ENCODE results near the gene CLSTN2.

CLSTN2 gene

DNA sequence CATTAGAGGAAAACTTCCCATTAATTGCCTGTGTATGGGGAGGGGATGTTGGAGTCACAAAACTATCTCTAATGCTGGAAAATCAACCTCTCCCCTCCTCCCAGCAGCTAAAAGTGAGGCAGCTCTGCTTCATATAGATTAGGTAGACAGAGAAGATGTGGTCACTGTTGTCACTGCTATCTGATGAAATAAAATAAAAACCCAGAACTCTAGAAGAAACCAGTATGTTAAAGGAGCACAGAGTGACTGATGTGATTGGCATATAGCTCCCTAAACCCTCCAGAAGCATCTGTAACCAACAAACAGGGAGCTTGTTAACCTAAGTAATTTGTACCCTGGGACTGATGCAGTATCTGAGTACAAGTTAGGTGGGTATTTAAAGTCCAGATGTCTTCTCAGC lies 531.0 kb downstream of the CLSTN2 start:
- H3K27me3 Mint-ChIP-seq (ENCODE audit: low read depth), result peaks cover 12% of the 10 kb centered on the region
- no peak overlapping the region for H3K27ac Mint-ChIP-seq

DNA sequence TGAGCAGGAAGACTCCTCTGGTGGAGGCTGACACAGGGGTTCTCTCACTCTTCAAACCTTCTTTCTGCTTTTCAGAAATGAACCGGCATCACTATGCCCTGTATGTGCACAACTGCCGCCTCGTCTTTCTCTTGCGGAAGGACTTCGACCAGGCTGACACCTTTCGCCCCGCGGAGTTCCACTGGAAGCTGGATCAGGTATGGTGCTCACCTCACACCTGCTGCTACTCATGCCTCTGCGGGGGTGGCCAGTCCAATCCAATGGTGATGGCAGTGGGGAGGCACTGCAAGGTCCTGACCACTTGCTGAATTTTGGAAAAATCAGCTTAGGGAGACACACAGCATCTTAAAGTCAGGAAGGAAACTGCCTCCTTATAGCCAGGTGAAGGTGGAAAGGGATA lies 531.5 kb downstream of the CLSTN2 start:
- Mint-ChIP-seq H3K27ac (no peak overlapping the region), H3K36me3 (ENCODE audit: low read depth) (no peaks in the 10 kb centered on the region), H3K27me3 (ENCODE audit: low read depth) (peaks cover 12% of the 10 kb centered on the region), H3K4me3 (no peak overlapping the region), H3K9me3 (no peaks in the 10 kb centered on the region), H3K4me1 (peaks cover 5% of the 10 kb centered on the region)
- TF ChIP-seq, protein P1, sequence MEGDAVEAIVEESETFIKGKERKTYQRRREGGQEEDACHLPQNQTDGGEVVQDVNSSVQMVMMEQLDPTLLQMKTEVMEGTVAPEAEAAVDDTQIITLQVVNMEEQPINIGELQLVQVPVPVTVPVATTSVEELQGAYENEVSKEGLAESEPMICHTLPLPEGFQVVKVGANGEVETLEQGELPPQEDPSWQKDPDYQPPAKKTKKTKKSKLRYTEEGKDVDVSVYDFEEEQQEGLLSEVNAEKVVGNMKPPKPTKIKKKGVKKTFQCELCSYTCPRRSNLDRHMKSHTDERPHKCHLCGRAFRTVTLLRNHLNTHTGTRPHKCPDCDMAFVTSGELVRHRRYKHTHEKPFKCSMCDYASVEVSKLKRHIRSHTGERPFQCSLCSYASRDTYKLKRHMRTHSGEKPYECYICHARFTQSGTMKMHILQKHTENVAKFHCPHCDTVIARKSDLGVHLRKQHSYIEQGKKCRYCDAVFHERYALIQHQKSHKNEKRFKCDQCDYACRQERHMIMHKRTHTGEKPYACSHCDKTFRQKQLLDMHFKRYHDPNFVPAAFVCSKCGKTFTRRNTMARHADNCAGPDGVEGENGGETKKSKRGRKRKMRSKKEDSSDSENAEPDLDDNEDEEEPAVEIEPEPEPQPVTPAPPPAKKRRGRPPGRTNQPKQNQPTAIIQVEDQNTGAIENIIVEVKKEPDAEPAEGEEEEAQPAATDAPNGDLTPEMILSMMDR (IDR thresholded peaks at IDR 0.05; ENCODE audit: unreplicated experiment in 3 of 3), result no peak

More for the DNA sequence above, 531.0 kb downstream of the CLSTN2 start:
- no peak overlapping the region for H3K4me3 Mint-ChIP-seq
- H3K9me3 Mint-ChIP-seq, result no peaks in the 10 kb centered on the region
- H3K36me3 Mint-ChIP-seq (ENCODE audit: low read depth), result no peaks in the 10 kb centered on the region
- peaks cover 5% of the 10 kb centered on the region for H3K4me1 Mint-ChIP-seq
- TF ChIP-seq, protein P1 (IDR thresholded peaks at IDR 0.05; ENCODE audit: unreplicated experiment in 3 of 3), result no peak

DNA sequence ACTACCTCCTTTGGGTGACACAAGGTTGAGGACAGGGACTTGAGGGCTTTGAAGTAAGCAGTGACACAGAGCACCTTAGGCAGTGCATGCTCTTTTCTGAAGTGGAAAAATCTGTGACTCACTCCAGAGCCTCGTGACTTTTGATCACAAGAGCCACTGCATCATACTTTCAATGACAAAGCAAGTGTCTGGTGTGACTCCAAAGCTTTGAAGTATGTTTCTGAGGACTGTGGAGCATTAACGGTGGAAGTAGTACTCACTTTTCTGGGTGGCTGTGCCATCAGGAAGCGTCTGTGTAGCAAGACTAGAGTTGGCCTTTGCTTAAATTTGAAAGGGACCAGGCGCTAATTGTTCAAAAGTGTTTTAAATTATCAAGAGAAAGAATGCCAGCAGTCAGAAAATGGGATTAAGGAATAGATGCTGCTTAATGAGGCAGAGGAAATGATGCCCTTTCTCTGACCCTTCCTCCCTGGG lies 532.2 kb downstream of the CLSTN2 start:
- H3K4me3 Mint-ChIP-seq, result no peak overlapping the region
- H3K27ac Mint-ChIP-seq, result no peak overlapping the region

GRCh38 chr3:140467796-140468315 lies 532.9 kb downstream of the CLSTN2 start:
- Mint-ChIP-seq H3K4me3 (no peak overlapping the region), H3K27ac (no peak overlapping the region), H3K36me3 (ENCODE audit: low read depth) (no peaks in the 10 kb centered on the region), H3K27me3 (ENCODE audit: low read depth) (peaks cover 12% of the 10 kb centered on the region), H3K4me1 (peaks cover 5% of the 10 kb centered on the region), H3K9me3 (no peaks in the 10 kb centered on the region)
- TF ChIP-seq, protein P1 (IDR thresholded peaks at IDR 0.05; ENCODE audit: unreplicated experiment in 3 of 3), result no peak

More for the DNA sequence above, 532.2 kb downstream of the CLSTN2 start:
- peaks cover 12% of the 10 kb centered on the region for H3K27me3 Mint-ChIP-seq (ENCODE audit: low read depth)
- H3K4me1 Mint-ChIP-seq, result peaks cover 5% of the 10 kb centered on the region
- H3K36me3 Mint-ChIP-seq (ENCODE audit: low read depth), result no peaks in the 10 kb centered on the region
- TF ChIP-seq, protein P1 (IDR thresholded peaks at IDR 0.05; ENCODE audit: unreplicated experiment in 3 of 3), result no peak
- no peaks in the 10 kb centered on the region for H3K9me3 Mint-ChIP-seq

DNA sequence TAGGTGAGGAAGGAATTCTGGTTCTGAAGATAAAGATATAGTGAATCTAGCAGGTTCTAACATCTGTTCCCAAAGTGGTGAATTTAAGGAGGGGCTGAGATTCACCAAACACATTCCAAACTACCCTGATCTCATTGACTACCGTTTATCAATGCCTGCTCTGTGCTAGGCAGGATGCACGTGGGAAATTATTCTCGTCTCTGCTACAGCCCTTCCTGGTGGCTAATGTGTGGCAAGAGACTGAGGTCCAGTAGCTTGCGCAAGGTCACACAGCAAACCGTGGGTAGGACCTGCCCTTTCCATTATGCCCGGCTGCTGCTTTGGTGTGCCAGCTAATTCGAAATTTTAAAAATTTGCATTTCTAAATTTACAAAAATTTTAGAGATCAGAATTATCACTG lies 533.4 kb downstream of the CLSTN2 start:
- TF ChIP-seq, protein P1 (IDR thresholded peaks at IDR 0.05; ENCODE audit: unreplicated experiment in 3 of 3), result no peak
- no peaks in the 10 kb centered on the region for H3K36me3 Mint-ChIP-seq (ENCODE audit: low read depth)
- H3K4me3 Mint-ChIP-seq, result no peak overlapping the region
- H3K27me3 Mint-ChIP-seq (ENCODE audit: low read depth), result peaks cover 12% of the 10 kb centered on the region
- peaks cover 5% of the 10 kb centered on the region for H3K4me1 Mint-ChIP-seq
- no peak overlapping the region for H3K27ac Mint-ChIP-seq
- no peaks in the 10 kb centered on the region for H3K9me3 Mint-ChIP-seq

DNA sequence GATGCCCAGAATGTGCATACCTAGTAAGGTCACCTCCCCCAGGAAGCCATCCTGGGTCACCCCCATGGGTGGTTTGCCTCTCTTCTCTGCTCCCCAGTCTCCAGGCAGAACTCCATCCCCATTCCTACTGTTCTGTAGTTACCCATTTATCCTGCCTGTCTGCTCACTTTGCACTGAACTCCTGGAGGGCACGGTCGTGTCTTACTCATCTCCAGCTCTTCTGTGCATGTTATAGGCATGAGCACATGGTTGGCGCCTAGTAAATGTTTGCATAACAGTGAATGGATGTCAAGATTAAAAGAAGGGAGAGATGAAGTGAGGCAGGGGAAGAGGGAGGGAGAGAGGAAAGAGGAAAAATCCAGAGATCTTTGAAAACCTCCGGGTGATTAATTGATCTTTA lies 534.5 kb downstream of the CLSTN2 start:
- Mint-ChIP-seq H3K4me1 (peaks cover 5% of the 10 kb centered on the region), H3K9me3 (no peaks in the 10 kb centered on the region), H3K36me3 (ENCODE audit: low read depth) (no peaks in the 10 kb centered on the region), H3K27me3 (ENCODE audit: low read depth) (peaks cover 8% of the 10 kb centered on the region), H3K27ac (no peak overlapping the region), H3K4me3 (no peak overlapping the region)
- TF ChIP-seq, protein P1 (IDR thresholded peaks at IDR 0.05; ENCODE audit: unreplicated experiment in 3 of 3), result no peak
